SU-DHL-6 (cell line): ENCODE data around the gene AMOTL1.

Source experiments
- H2AFZ ChIP-seq: fragments of 200-600 bp; sonication (generic); 2 replicates; pipeline ENCODE4 v1.6.1; 2014; ENCODE audit warnings: low read depth, mild to moderate bottlenecking, moderate library complexity, mixed read lengths, antibody characterized with exemption, low read length; ENCODE audit not compliant: severe bottlenecking
- H3F3A ChIP-seq: fragments of 200-600 bp; shearing (Covaris generic); 2 replicates; pipeline ENCODE4 v1.6.0; 2016; ENCODE audit warnings: antibody characterized with exemption, mild to moderate bottlenecking; ENCODE audit not compliant: insufficient read depth
- H3K27ac ChIP-seq: fragments of 200-600 bp; sonication (generic); 2 replicates; pipeline ENCODE4 v1.5.1; 2016; ENCODE audit warnings: low read depth, mild to moderate bottlenecking, low read length, moderate library complexity, mixed read lengths
- H3K27me3 ChIP-seq: fragments of 200-600 bp; sonication (generic), shearing (Covaris generic); 2 replicates; pipeline ENCODE4 v1.6.0; 2014; ENCODE audit warnings: mild to moderate bottlenecking, low read length
- H3K36me3 ChIP-seq: fragments of 200-600 bp; sonication (generic); 2 replicates; pipeline ENCODE4 v1.6.1; 2014; ENCODE audit warnings: mild to moderate bottlenecking, low read length, mixed read lengths
- H3K4me2 ChIP-seq: fragments of 300-600, 200-600 bp; shearing (Covaris generic), sonication (generic); 2 replicates; pipeline ENCODE4 v1.6.0; 2014; ENCODE audit warnings: low read length, low read depth, mild to moderate bottlenecking; ENCODE audit not compliant: poor library complexity, severe bottlenecking
- H3K4me3 ChIP-seq: fragments of 200-600 bp; sonication (generic); 2 replicates; pipeline ENCODE4 v1.5.1; 2014; ENCODE audit warnings: antibody characterized with exemption, low read length, mild to moderate bottlenecking, mixed read lengths; ENCODE audit not compliant: insufficient read depth, poor library complexity, severe bottlenecking
- H3K79me2 ChIP-seq: fragments of 200-600 bp; sonication (generic); 2 replicates; pipeline ENCODE4 v1.6.1; 2014; ENCODE audit warnings: mild to moderate bottlenecking, low read length, moderate library complexity; ENCODE audit not compliant: insufficient read depth
- H3K9ac ChIP-seq: fragments of 200-600 bp; sonication (generic); 2 replicates; pipeline ENCODE4 v1.7.0; 2014; ENCODE audit warnings: mild to moderate bottlenecking, low read length
- H3K9me2 ChIP-seq: fragments of 200-600 bp; sonication (generic); replicated peaks from 2 replicates; pipeline ENCODE4 v1.6.1; 2014; ENCODE audit warnings: low read length; ENCODE audit not compliant: insufficient read depth
- H3K9me3 ChIP-seq: fragments of 200-600 bp; sonication (generic); 2 replicates; pipeline ENCODE4 v1.6.1; 2014; ENCODE audit warnings: low read length, mixed read lengths; ENCODE audit not compliant: insufficient read depth
- H4K20me1 ChIP-seq: fragments of 200-600 bp; sonication (generic); 2 replicates; pipeline ENCODE4 v1.6.1; 2014; ENCODE audit warnings: low read depth, mild to moderate bottlenecking, antibody characterized with exemption, low read length, moderate library complexity, mixed read lengths
- EZH2phosphoT487 ChIP-seq: fragments of 200-600 bp; sonication (generic), shearing (Covaris generic); conservative IDR thresholded peaks from 2 replicates; pipeline ENCODE4 v1.6.1; 2018; ENCODE audit warnings: mild to moderate bottlenecking, antibody characterized with exemption, low read length, moderate library complexity, mixed read lengths
- TF ChIP-seq, protein P1 (sequence below): fragments of 200-600 bp; sonication (generic); IDR thresholded peaks from one replicate; pipeline ENCODE4 v1.5.1; 2017; ENCODE audit warnings: antibody characterized with exemption, mild to moderate bottlenecking, low read length, moderate library complexity; ENCODE audit not compliant: insufficient read depth, poor library complexity, severe bottlenecking

The AMOTL1 gene

GRCh38 chr11:94753630-94754029 lies 14.5 kb upstream of the AMOTL1 start:
- Histone ChIP-seq H3K79me2 (no peaks in the 10 kb centered on the region), H3K9me2 (no peaks in the 10 kb centered on the region), H3K9me3 (no peaks in the 10 kb centered on the region), H2AFZ (no peak overlapping the region), H3K36me3 (no peaks in the 10 kb centered on the region), H3K4me2 (no peak overlapping the region), H3K9ac (no peak overlapping the region), H4K20me1 (no peaks in the 10 kb centered on the region), H3F3A (no peaks in the 10 kb centered on the region), H3K4me3 (no peak overlapping the region), H3K27ac (no peak overlapping the region), H3K27me3 (no peaks in the 10 kb centered on the region)
- TF ChIP-seq, protein P1, sequence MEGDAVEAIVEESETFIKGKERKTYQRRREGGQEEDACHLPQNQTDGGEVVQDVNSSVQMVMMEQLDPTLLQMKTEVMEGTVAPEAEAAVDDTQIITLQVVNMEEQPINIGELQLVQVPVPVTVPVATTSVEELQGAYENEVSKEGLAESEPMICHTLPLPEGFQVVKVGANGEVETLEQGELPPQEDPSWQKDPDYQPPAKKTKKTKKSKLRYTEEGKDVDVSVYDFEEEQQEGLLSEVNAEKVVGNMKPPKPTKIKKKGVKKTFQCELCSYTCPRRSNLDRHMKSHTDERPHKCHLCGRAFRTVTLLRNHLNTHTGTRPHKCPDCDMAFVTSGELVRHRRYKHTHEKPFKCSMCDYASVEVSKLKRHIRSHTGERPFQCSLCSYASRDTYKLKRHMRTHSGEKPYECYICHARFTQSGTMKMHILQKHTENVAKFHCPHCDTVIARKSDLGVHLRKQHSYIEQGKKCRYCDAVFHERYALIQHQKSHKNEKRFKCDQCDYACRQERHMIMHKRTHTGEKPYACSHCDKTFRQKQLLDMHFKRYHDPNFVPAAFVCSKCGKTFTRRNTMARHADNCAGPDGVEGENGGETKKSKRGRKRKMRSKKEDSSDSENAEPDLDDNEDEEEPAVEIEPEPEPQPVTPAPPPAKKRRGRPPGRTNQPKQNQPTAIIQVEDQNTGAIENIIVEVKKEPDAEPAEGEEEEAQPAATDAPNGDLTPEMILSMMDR: no peak
- TF ChIP-seq EZH2phosphoT487: no peak

- Histone ChIP-seq H3K27ac (no peak overlapping the region), H3K9me2 (no peaks in the 10 kb centered on the region), H3K79me2 (no peaks in the 10 kb centered on the region), H3K27me3 (no peaks in the 10 kb centered on the region), H2AFZ (no peak overlapping the region), H4K20me1 (no peaks in the 10 kb centered on the region), H3K36me3 (no peaks in the 10 kb centered on the region), H3K4me2 (no peak overlapping the region), H3K4me3 (no peak overlapping the region), H3K9me3 (no peaks in the 10 kb centered on the region), H3F3A (no peaks in the 10 kb centered on the region), H3K9ac (no peak overlapping the region)
- TF ChIP-seq EZH2phosphoT487: no peak
- TF ChIP-seq, protein P1: no peak
Measured at GRCh38 chr11:94754335-94754734, 13.8 kb upstream of the AMOTL1 start.

GRCh38 chr11:94754819-94755218 lies 13.3 kb upstream of the AMOTL1 start:
- Histone ChIP-seq H3K79me2 (no peaks in the 10 kb centered on the region), H3K9ac (no peak overlapping the region), H3K9me3 (no peaks in the 10 kb centered on the region), H3K36me3 (no peaks in the 10 kb centered on the region), H3K27ac (no peak overlapping the region), H2AFZ (no peak overlapping the region), H4K20me1 (no peaks in the 10 kb centered on the region), H3K4me2 (no peak overlapping the region), H3K9me2 (no peaks in the 10 kb centered on the region), H3F3A (no peaks in the 10 kb centered on the region), H3K27me3 (no peaks in the 10 kb centered on the region), H3K4me3 (no peak overlapping the region)
- TF ChIP-seq EZH2phosphoT487: no peak
- TF ChIP-seq, protein P1: no peak
